ENCODE data around the gene GUCY2D. TPM values are rescaled to one million over a fixed set of nuclear protein-coding genes. Genes with fewer than 3 reads are reported as not detected.

The GUCY2D gene
- total and polyA plus RNA-seq, 5 donors, result 0.09 to 0.85 (median 0.27) TPM; not detected in 1

DNA sequence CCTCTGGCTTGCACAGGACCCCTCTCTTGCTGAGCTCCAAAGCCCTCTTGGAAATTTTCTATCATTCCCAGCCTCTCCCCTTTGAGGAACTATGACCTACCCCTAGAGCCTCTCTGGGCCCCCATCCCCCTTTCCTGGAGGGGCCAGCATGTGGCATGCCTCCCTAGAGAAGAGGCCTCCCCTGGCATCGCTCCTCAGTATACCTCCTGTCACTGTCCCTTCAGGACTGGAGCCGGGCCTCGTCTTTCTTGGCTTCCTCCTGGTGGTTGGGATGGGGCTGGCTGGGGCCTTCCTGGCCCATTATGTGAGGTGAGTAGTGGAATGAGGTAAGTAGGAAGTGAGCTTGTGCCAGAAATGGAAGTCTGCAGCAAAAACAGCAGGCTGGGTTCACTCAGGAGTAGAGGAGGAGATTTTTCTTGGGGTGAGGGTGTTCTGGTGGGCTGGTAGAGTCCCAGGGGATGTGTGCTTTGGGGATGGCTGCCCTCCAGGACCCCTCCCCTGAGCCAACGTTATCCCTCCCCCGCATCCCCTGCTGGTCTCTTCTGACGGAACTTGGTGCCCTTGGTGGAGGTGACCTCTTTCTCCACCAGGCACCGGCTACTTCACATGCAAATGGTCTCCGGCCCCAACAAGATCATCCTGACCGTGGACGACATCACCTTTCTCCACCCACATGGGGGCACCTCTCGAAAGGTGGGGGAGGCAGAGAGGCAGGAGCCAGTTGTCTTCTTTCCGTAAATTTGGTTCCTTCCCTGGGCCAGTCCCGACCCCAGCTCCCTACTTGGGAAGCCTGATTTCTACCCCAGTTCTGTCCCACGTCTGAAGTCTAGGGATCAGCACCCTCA lies 4.6 kb downstream of the GUCY2D start:
- no peaks in the 10 kb centered on the region for H3K27me3 ChIP-seq (ENCODE audit: control insufficient read depth, insufficient read depth)
- no peak overlapping the region for H3K4me3 ChIP-seq (ENCODE audit: low read length)
- DNase-seq (no peak), ATAC-seq (no peak)
- H3K9me3 ChIP-seq (ENCODE audit: control insufficient read depth, low read length), result no peaks in the 10 kb centered on the region
- H3K4me1 ChIP-seq (ENCODE audit: control insufficient read depth, insufficient read depth, low read length), result no peaks in the 10 kb centered on the region
- WGBS, result 74% methylated on average over 14 of the region's 14 CpGs
- H3K27ac ChIP-seq (ENCODE audit: low read length), result no peak overlapping the region
- intact Hi-C loops (cut with DNase I), result no loop called here

DNA sequence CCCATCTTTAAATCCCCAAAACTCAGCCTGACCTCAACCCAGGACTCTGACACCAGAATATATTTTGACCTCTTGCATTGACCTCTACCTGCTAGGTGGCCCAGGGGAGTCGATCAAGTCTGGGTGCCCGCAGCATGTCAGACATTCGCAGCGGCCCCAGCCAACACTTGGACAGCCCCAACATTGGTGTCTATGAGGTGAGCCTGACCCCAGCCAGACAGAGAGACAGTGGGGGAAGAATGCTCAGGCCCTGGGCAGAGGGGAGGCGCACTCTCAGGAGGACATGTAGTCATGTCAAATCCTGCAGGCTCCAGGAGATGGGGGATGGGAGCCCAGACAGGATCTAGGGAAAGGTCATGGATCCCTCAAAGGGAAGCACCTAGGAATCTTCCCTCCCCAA lies 5.4 kb downstream of the GUCY2D start:
- no peaks in the 10 kb centered on the region for H3K27me3 ChIP-seq (ENCODE audit: control insufficient read depth, insufficient read depth)
- intact Hi-C loops (cut with DNase I), result loop anchor here in 1 of 4 donors (2.0 kb wide), 1 partner anchor 39 kb away; no protein-coding TSS in a partner anchor
- WGBS, result 98% methylated on average over 5 of the region's 5 CpGs

GRCh38 chr17:8012045-8012580 lies 9.7 kb downstream of the GUCY2D start:
- Histone ChIP-seq H3K9me3 (ENCODE audit: control insufficient read depth, low read length) (no peaks in the 10 kb centered on the region), H3K4me3 (ENCODE audit: low read length) (no peak overlapping the region), H3K27me3 (ENCODE audit: control insufficient read depth, insufficient read depth) (no peaks in the 10 kb centered on the region), H3K4me1 (ENCODE audit: control insufficient read depth, insufficient read depth, low read length) (no peaks in the 10 kb centered on the region), H3K27ac (ENCODE audit: low read length) (no peak overlapping the region)
- ATAC-seq (no peak), DNase-seq (no peak)
- intact Hi-C loops (cut with DNase I), result no loop called here
- 85% methylated on average over 15 of the region's 15 CpGs for WGBS

More for the DNA sequence above, 5.4 kb downstream of the GUCY2D start:
- Histone ChIP-seq H3K27ac (ENCODE audit: low read length) (no peak overlapping the region), H3K4me1 (ENCODE audit: control insufficient read depth, insufficient read depth, low read length) (no peaks in the 10 kb centered on the region), H3K9me3 (ENCODE audit: control insufficient read depth, low read length) (no peaks in the 10 kb centered on the region), H3K4me3 (ENCODE audit: low read length) (no peak overlapping the region)
- no peak for DNase-seq
- no peak for ATAC-seq

DNA sequence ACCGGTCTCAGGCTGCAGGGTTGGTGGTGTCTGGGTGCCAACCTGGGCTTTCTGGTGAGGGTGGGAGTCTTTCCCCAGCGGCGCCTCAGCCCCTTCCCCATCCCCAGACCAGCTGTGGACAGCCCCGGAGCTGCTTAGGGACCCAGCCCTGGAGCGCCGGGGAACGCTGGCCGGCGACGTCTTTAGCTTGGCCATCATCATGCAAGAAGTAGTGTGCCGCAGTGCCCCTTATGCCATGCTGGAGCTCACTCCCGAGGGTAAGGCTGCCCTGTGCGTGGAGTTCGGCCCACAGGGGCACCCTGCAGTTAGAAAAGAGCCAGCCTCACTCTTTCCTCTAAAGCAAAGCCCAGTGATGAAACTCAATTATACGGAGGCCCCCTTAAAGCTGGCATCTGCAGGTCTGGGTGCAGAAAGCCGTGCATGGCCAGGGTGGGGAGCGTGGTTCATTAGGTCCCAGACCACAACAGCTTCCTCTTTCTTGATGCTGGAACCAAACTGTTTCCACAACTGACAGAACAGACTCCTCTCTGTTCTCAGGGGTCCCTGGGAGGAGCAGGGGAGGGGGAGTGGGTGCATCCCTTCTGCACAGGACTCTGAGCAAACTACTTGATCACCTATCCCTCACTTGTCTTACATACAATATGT lies 10.7 kb downstream of the GUCY2D start:
- H3K27me3 ChIP-seq (ENCODE audit: control insufficient read depth, insufficient read depth), result no peaks in the 10 kb centered on the region
- intact Hi-C loops (cut with DNase I), result no loop called here
- no peak overlapping the region for H3K27ac ChIP-seq (ENCODE audit: low read length)
- 82% methylated on average over 17 of the region's 17 CpGs for WGBS
- DNase-seq (no peak), ATAC-seq (no peak)
- H3K9me3 ChIP-seq (ENCODE audit: control insufficient read depth, low read length), result no peaks in the 10 kb centered on the region
- H3K4me3 ChIP-seq (ENCODE audit: low read length), result no peak overlapping the region
- no peaks in the 10 kb centered on the region for H3K4me1 ChIP-seq (ENCODE audit: control insufficient read depth, insufficient read depth, low read length)

- no peaks in the 10 kb centered on the region for H3K4me1 ChIP-seq (ENCODE audit: control insufficient read depth, insufficient read depth, low read length)
- no peak overlapping the region for H3K27ac ChIP-seq (ENCODE audit: low read length)
- DNase-seq (no peak), ATAC-seq (no peak)
- no peaks in the 10 kb centered on the region for H3K9me3 ChIP-seq (ENCODE audit: control insufficient read depth, low read length)
- 85% methylated on average over 12 of the region's 12 CpGs for WGBS
- H3K27me3 ChIP-seq (ENCODE audit: control insufficient read depth, insufficient read depth), result no peaks in the 10 kb centered on the region
- H3K4me3 ChIP-seq (ENCODE audit: low read length), result no peak overlapping the region
- intact Hi-C loops (cut with DNase I), result no loop called here
Measured at GRCh38 chr17:8013731-8014557, 11.5 kb downstream of the GUCY2D start.

- Histone ChIP-seq H3K4me1 (ENCODE audit: control insufficient read depth, insufficient read depth, low read length) (no peaks in the 10 kb centered on the region), H3K9me3 (ENCODE audit: control insufficient read depth, low read length) (no peaks in the 10 kb centered on the region), H3K27me3 (ENCODE audit: control insufficient read depth, insufficient read depth) (no peaks in the 10 kb centered on the region), H3K27ac (ENCODE audit: low read length) (no peak overlapping the region), H3K4me3 (ENCODE audit: low read length) (no peak overlapping the region)
- 90% methylated on average over 9 of the region's 9 CpGs for WGBS
- no peak for ATAC-seq
- intact Hi-C loops (cut with DNase I), result no loop called here
- DNase-seq, result no peak
Measured at GRCh38 chr17:8014558-8014850, 12.1 kb downstream of the GUCY2D start.

GRCh38 chr17:8015236-8015956 lies 13.0 kb downstream of the GUCY2D start:
- WGBS, result 70% methylated on average over 44 of the region's 44 CpGs
- no peak overlapping the region for H3K4me3 ChIP-seq (ENCODE audit: low read length)
- DNase-seq (peak in 1 of 3 donors; percentile 65), ATAC-seq (no peak)
- no peaks in the 10 kb centered on the region for H3K4me1 ChIP-seq (ENCODE audit: control insufficient read depth, insufficient read depth, low read length)
- H3K27me3 ChIP-seq (ENCODE audit: control insufficient read depth, insufficient read depth), result no peaks in the 10 kb centered on the region
- no peaks in the 10 kb centered on the region for H3K9me3 ChIP-seq (ENCODE audit: control insufficient read depth, low read length)
- no peak overlapping the region for H3K27ac ChIP-seq (ENCODE audit: low read length)
- intact Hi-C loops (cut with DNase I), result no loop called here

DNA sequence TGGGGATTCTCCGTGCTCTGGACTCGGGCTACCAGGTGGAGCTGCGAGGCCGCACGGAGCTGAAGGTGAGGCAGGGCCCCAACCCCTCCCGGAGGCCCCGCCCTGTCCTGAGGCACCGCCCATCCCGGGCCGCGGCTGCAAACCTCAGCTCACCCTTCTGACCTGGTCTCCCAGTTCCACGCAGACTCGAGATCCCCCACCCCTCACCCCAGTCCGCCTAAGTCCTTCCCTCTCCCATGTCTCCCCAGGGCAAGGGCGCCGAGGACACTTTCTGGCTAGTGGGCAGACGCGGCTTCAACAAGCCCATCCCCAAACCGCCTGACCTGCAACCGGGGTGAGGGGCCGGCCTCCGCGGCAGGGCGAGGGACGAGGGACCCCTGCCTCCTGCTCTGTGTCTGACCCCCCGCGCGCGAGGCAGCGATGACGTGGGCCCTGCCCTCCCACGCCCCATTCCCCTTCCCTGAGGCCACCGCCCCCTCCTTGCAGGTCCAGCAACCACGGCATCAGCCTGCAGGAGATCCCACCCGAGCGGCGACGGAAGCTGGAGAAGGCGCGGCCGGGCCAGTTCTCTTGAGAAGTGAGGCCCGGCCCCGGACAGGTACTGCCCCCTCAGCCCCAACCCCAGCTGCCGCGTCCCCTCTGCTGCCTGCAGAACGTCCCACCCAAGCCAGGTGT lies 13.7 kb downstream of the GUCY2D start:
- no peaks in the 10 kb centered on the region for H3K27me3 ChIP-seq (ENCODE audit: control insufficient read depth, insufficient read depth)
- 2% methylated on average over 46 of the region's 46 CpGs for WGBS
- intact Hi-C loops (cut with DNase I), result no loop called here
- DNase-seq, result peak in 1 of 3 donors; percentile 71
- peak; percentile 16 to 49 for ATAC-seq
- peak overlapping the region; percentile 30 for H3K4me3 ChIP-seq (ENCODE audit: low read length)
- no peak overlapping the region for H3K27ac ChIP-seq (ENCODE audit: low read length)
- H3K4me1 ChIP-seq (ENCODE audit: control insufficient read depth, insufficient read depth, low read length), result no peaks in the 10 kb centered on the region
- no peaks in the 10 kb centered on the region for H3K9me3 ChIP-seq (ENCODE audit: control insufficient read depth, low read length)

GRCh38 chr17:8016632-8017424 lies 14.4 kb downstream of the GUCY2D start:
- Histone ChIP-seq H3K27ac (ENCODE audit: low read length) (no peak overlapping the region), H3K27me3 (ENCODE audit: control insufficient read depth, insufficient read depth) (no peaks in the 10 kb centered on the region), H3K4me1 (ENCODE audit: control insufficient read depth, insufficient read depth, low read length) (no peaks in the 10 kb centered on the region), H3K4me3 (ENCODE audit: low read length) (peak overlapping the region; percentile 30), H3K9me3 (ENCODE audit: control insufficient read depth, low read length) (no peaks in the 10 kb centered on the region)
- intact Hi-C loops (cut with DNase I), result no loop called here
- WGBS, result 29% methylated on average over 12 of the region's 12 CpGs
- ATAC-seq (peak; percentile 53 to 63), DNase-seq (peak; percentile 50 to 74 (median 65))
